Left hindlimb (tissue), 1 donor: ENCODE data around the gene SRP54.
"Not testable (repeated sequence)": the region's sequence is repeated elsewhere in the genome, so short reads cannot be mapped to it uniquely, and the experiment has no call there.

ENCODE experiments used
- DNase-seq: peaks from one replicate; pipeline ENCODE4 v3.0.0-alpha.2; 2018

The SRP54 gene

GRCh38 chr14:34982421-34983147 lies at the start of gene SRP54:
SRP54 (plus strand) TSS chr14:34982992; CDS start chr14:34996710, 13,718 bp downstream.
- DNase-seq, result peak; percentile 98

- DNase-seq, result no peak
Observed at GRCh38 chr14:34933301-34933700, 49.5 kb upstream of the SRP54 start.

GRCh38 chr14:34935488-34935887 lies 47.3 kb upstream of the SRP54 start:
- DNase-seq, result no peak

- no peak for DNase-seq
Observed at GRCh38 chr14:34937442-34937841, 45.4 kb upstream of the SRP54 start.

GRCh38 chr14:34937876-34938275 lies 44.9 kb upstream of the SRP54 start:
- no peak for DNase-seq

GRCh38 chr14:34943506-34943905 lies 39.3 kb upstream of the SRP54 start:
- no peak for DNase-seq

- DNase-seq, result no peak
Observed at GRCh38 chr14:34944744-34945143, 38.0 kb upstream of the SRP54 start.

- no peak for DNase-seq
Observed at GRCh38 chr14:34946699-34947098, 36.1 kb upstream of the SRP54 start.

- DNase-seq, result no peak
Observed at GRCh38 chr14:34951286-34951685, 31.5 kb upstream of the SRP54 start.

DNA sequence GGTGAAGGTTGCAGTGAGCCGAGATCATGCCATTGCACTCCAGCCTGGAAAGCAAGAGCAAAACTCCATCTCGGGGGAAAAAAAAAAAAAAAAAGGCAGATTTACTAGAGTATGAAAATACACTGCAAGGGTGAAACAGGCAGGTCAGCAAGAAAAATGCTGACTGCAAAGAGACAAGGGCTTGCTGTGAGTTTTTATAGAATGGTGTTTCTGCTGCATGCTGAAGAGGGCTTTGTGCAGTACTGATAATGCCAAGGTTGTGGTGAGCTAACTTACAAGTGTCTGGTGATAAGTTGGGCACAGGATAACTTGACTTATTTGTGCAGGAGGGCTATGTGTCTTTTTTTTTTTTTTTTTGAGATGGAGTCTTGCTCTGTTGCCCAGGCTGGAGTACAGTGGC lies 25.9 kb upstream of the SRP54 start:
- no peak for DNase-seq

- DNase-seq, result no peak
Observed at GRCh38 chr14:34957771-34958286, 25.0 kb upstream of the SRP54 start.

GRCh38 chr14:34962106-34962505 lies 20.7 kb upstream of the SRP54 start:
- not testable (repeated sequence) for DNase-seq

- no peak for DNase-seq
Observed at GRCh38 chr14:34964977-34965764, 17.6 kb upstream of the SRP54 start.

DNA sequence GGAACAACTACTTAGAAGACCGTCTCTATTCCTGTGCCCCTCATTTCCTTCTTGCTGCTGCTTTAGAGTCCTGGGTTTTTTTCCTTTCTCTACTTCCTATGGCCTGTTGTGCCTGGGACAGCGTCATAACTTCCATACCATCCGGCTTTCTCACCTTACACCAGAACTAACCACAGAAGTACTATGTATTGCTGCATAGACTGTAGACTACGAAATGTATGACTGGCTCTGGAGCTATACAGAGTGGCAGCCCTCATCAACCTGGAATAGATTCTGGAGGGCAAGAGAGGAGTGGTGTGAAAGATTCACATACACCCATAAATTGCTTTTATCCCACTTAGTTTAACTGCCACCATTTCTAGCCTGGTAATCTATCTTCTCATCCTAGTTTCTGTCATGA lies 16.9 kb upstream of the SRP54 start:
- DNase-seq, result no peak

- DNase-seq, result no peak
Observed at GRCh38 chr14:34966413-34966812, 16.4 kb upstream of the SRP54 start.

GRCh38 chr14:34970665-34971064 lies 12.1 kb upstream of the SRP54 start:
- no peak for DNase-seq

DNA sequence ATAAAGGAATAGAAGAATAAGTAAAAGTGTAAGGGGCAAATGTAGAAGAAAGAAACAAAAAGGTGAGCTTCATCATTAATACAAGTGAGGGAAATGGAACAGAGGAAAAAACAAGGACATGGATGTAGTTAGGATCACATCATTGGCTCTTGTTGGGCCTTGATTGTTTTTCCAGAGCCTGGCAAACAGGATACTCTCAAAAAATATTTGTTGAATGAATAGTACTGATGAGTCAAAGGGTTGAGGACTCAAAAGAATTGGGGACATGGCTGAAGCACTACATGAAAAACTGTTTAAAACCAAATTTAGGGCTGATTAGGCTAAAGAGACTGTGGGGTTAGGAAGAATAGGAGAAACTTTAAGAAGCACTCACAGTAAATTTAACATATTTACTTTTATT lies 11.4 kb upstream of the SRP54 start:
- DNase-seq, result no peak

DNA sequence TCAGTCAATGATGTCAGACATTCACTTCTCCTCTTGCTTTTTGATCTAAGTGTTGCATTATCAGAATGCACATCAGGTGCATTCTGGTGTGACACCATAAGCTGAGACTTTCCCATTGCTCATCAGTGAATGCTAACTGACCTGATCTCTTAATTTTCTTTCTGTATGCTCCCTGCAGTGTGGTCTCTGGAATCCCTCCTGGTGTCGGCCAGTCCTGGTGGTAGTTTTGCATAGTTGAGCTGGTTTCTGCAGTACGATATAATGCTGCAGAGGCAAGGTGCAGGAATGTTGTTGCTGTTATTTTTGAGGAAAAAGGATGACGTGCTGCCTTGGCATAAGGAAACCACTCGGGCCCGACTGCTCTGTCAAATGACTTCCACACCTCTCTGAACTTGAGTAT lies 11.0 kb upstream of the SRP54 start:
- no peak for DNase-seq

GRCh38 chr14:34978444-34978843 lies 4.3 kb upstream of the SRP54 start:
- no peak for DNase-seq

- DNase-seq, result no peak
Observed at GRCh38 chr14:34980337-34980900, 2.4 kb upstream of the SRP54 start.

DNA sequence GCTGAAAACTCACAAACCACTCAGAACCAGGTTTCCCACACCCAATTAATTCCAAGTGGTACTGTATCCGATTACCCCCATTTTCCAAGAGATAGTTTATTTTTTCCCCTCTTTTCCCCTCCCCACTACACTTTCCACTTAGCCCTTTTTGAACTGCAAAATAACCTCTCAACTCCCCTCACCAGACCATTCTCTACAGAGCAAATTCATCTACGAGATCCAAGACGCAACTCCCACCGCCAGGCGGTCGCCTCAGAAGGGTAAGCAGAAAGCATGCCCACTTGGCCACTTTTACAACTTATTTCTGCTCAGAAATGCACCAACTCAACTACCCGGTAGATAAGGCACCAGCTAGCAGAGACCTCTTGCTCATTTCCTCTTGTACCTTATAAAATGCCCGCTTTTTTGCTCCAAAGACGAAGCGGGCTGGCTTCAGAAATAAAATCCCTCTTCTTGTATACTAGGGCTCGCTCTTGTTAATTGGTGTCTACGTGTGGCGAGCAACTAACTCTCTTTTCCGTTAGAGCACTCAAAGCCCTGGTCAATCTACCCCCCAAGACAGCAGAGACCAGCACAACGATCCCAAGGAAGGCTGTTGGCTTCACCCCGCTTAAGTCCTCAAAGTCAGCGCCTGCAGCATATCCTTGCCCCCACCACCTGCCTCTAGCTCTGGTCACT lies 910 bp upstream of the SRP54 start:
- no peak for DNase-seq

DNA sequence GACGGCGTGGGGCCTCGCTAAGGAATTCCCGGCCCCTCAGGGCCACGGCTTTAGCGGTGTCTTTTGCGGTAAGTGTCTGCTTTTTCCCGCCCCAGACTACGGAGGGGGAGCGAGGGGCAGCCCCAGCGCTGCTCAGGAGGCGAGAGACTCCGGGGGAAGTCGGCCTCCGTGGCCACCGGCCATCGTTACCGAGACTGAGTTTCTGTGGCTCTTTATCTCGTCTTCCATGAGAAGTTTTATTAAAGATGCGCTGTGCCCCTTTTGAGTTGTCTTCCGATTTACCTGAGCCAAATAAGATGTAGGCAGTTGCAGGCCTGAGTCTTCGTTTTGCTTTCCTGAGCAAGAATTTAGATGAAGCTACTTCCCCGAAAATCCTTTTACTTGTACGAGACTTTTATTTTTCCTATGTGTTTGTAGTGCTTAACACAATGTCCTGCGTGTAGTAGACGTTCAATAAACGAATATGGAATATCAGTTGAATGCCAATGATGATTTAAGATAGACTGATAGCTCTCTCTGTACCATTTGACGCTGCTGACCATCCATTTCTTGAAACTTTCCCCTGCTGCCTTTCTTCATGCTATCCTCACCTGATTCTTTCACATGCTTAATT lies 462 bp downstream of the SRP54 start:
- DNase-seq, result no peak

GRCh38 chr14:34983786-34984185 lies 994 bp downstream of the SRP54 start:
- DNase-seq, result no peak
